SHP77 treated with DMSO at 0.1 percent for 48 hours (cell line): Measurements from ENCODE around the gene RAB10.
"Not testable (repeated sequence)": the region's sequence is repeated elsewhere in the genome, so short reads cannot be mapped to it uniquely, and the experiment has no call there.

Source experiments
- DNase-seq: peaks from one replicate; lab custom pipeline; 2025; lab: John Stamatoyannopoulos, UW

The RAB10 gene

DNA sequence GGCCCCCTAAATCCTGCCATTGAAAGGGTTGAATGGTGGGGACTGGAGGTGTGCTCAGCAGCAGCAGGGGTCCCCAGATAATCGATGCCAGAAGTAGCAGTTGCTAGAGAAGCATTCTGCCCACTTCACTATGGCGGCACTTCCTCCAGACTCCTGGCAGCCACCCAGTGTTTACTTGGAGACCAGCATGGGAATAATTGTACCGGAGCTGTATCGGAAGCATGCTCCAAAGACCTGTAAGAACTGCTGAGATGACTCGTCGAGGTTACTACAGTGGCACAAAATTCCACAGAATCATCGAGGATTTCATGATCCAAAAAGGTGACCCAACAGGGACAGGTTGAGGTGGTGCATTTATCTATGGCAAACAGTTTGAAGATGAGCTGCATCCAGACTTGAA lies 128.0 kb downstream of the RAB10 start:
- DNase-seq, result no peak

DNA sequence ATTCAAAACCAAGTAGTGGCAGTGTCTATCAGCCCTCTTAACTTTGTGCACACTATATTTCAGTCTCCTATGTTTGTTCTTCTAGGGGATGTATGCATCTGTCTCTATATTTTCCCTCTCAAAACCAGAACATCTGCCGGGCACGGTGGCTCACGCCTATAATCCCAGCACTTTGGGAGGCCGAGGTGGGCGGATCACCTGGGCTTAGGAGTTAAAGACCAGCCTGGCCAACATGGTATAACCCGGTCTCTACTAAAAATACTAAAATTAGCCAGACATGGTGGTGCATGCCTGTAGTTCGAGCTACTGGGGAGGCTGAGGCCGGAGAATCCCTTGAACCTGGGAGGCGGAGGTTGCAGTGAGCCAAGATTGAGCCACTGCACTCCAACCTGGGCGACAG lies 129.1 kb downstream of the RAB10 start:
- DNase-seq, result no peak

DNA sequence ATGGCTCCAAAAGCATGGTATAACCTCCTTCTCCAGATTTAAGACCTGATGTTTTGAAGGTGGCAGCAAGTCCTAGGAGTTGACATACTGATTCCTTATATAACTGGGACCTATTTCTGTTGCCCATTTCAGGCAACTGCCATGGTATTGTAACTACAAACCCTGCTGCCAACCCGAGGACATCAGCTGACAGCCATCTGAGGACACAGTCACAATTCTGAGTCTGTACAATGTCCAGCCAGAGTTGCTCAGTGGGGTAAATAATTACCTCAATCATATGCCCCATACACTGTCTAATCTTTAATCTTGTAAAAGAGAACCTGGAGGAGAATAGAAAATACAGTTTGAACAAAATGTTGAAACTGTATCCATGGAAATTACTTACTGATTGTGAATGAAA lies 130.3 kb downstream of the RAB10 start:
- no peak for DNase-seq

DNA sequence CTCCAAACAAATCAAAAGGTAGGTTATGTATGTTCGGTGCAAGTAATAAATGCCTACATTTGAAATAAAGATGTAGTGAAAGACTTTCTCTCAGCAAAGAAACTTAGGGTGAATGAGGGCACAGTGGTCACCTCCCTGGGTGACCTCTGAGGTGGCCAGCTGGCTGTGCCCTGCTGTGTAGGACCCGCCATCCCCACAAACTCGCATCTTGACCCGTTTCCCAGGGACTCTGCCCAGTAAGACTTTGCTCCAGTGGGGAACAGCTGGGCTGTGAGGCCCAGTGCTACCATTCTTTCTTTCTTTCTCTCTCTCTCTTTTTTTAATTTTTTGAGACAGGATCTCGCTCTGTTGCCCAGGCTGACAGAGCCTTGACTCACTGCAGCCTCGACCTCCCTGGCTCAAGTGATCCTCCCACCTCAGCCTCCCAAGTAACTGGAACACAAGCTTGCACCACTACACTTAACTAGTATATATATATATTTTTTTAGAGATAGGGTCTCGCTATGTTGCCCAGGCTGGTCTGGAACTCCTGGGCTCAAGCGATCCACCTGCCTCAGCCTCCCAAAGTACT lies 130.8 kb downstream of the RAB10 start:
- no peak for DNase-seq

DNA sequence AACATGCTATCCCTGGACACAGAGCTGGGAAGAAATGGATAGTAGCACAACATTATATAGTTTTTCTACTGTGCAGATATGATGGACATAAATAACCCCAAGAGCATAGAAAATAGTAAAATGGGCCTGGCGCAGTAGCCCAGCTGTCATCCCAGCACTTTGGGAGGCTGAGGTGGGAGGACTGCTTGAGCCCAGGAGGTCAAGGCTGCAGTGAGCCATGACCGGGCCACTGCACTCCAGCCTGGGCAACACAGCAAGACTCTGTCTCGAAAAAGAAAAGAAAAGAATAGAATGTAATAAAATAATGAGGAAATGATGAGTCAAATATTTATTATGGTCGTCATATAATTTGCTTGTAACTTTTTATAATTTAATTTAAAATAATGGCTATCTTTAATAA lies 131.5 kb downstream of the RAB10 start:
- no peak for DNase-seq

DNA sequence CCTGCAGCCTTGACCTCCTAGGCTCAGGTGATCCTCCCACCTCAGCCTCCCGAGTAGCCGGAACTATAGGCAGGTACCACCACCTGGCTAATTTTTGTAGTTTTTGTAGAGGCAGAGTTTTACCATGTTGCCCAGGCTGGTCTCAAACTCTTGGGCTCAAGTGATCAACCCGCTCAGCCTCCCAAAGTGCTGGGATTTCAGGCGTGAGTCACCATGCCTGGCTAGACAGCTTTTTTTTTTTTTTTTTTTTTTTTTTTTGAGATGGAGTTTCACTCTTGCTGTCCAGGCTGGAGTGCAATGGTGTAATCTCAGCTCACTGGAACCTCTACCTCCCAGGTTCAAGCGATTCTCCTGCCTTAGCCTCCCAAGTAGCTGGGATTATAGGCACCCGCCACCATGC lies 132.7 kb downstream of the RAB10 start:
- not testable (repeated sequence) for DNase-seq

DNA sequence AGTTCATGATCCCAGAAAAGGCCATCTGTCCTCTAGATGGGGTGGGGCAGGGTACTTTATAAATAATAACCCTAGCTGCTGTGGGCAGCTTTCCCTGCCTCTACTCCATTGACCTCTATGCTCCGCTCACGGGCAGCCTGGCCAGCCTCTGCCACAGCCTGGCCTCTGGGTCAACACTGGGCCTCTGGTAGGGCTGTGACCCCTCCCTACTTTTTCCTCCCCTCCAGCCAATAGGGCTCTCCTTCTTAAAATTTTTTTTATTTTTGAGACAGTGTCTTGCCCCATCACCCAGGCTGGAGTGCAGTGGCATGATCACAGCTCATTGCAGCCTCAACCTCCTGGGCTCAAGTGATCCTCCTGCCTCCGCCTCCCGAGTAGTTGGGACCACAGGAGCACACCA lies 134.9 kb downstream of the RAB10 start:
- no peak for DNase-seq

DNA sequence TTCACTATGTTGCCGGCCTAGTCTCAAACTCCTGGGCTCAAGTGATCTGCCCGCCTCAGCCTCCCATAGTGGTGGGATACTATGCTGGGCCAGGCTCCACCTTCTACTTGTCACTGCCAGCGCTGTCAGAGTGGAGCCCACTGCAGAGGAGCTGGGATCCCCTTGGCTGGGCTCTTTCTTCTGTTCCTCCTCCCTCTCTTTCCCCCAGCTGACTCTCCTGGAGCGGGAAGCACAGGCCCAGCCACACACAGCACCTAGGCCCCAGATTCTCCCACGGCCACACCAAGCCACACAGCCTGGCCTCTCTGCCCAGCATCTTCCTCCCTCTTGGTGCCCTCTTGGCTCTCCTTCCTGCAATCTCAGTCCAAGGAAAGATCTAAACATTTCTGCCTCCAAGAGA lies 135.3 kb downstream of the RAB10 start:
- DNase-seq, result no peak

DNA sequence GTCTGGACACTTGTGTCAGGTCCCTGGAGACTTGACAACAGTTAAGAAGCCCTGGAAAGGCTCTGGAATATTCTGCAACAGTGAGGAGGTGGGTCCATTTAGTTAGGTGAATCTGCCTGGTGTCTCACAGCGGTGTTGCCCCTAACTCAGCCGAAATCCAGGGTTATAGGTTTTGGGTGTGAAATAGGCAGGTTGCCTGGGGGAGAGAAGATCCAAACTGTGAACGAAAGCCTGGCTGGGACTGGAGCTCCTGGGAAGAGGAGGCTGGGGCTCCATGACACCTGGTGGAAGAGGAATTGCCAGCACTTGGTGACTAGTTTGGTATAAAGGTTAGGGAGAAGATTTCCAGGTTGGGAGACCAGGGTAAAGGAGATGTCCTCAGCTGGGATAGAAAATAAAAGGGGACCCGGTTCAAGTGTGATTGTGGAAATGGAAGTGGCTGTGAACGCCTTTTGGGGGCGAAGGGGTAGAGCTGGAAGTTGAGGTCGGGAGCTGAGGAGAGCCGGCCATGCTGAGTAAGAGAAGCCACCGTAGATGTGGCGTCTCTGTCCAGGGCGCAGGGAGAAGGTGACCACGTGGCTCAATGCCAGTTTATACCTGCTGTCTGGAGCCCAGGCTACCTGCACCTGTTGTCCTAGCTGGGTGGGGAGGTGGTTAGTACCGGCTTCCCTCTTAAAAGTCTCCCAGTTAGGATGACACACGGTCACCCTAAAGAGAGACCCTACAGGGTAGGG lies 136.0 kb downstream of the RAB10 start:
- DNase-seq, result no peak

DNA sequence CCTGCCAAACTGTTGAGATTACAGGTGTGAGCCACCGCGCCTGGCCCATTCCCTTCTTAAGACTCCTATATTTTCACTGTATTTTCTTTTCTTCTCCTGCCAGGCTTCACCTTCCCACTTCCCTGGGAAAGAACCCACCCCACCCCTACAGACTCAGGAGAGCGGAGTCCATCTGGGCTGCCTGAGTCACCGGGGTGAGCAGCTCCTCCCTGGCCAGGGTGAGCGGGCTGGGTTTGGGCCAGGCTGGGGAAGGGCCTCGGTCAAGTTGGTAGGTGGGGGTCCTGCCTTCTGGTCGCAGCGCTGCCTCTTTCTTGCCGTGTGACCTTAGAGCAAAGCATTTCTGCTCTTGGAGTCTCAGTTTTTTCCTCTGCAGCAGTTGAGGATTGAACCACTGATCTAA lies 136.9 kb downstream of the RAB10 start:
- DNase-seq, result no peak

DNA sequence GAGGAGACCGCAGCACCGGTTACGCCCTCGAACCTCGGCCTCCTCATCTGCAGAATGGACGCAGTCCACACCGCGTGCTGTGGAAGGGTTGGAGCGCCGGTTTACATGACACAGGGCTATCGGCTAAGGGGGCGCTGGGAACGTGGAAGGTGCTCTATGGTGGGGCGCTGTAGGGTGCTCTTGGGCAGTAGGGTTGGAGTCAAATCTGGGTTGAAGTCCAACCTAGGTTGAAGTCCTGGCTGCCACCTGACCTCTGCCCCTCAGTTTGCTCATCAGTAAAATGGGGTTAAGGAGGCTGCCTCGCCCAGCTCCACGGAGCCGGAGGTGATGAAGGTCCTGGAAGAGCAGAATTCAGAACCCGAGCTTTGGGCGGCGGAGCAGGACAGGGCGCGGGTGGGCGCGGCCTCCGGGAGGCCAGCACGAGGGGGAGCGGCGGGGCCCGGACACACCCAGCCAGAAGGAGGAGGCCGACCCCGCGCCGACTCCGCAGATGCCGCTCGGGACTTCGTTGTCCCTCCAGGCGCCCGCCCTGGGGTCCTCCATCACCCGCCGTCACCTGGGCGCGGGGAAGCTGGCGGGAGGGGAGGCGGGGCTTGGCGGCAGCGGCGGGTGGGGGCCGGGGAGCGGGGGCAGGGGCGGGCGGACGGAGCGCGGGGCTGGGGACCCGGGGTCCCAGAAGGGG lies 138.4 kb downstream of the RAB10 start:
- DNase-seq, result no peak

DNA sequence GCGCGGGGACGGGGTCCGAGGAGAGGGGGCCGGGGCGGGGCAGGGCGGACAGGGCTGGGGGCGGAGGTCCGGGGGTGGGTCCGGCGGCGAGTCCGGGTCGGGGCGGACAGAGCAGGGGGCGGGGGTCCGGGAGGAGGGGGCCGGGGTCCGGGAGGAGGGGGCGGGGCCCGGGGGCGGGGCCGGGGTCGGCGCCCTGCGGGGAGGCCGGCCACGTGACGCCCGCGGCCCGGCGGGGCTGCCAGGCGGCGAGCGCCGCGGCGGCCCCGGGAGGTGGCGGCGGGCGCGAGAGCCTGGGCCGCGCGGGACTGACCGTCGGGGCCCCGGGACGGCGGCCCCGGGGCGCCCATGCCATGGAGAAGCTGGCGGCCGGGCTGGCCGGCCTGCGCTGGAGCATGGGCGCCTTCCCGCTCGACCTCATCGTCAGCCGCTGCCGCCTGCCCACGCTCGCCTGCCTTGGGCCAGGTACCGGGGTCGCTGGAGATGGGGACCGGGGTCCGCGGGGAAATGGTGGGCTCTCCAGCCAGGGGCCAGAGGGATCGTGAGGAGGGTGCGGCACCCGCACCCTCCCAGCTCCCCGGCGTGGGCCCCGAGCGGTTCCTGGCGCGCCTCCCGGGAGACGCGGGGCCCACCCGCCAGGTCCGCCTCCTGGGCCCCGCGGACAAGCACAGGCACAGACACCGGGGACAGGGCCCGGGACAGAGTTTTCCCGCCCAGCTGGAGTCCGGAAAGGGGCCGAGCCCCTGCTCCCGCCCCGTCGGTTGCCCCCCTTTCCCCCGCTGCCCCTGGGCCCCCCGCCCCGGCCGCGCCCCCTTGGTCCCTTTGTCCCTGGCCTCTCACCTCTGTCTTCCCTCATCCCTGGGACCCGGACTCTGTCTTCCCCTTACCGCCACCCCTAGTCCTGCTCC lies 139.2 kb downstream of the RAB10 start, which contains the start of gene GAREM2:
Gene GAREM2, plus strand, starts transcription at position 218 of the 905 bp plus-strand sequence. Its CDS starts 133 bp downstream, at position 351.
- no peak for DNase-seq

DNA sequence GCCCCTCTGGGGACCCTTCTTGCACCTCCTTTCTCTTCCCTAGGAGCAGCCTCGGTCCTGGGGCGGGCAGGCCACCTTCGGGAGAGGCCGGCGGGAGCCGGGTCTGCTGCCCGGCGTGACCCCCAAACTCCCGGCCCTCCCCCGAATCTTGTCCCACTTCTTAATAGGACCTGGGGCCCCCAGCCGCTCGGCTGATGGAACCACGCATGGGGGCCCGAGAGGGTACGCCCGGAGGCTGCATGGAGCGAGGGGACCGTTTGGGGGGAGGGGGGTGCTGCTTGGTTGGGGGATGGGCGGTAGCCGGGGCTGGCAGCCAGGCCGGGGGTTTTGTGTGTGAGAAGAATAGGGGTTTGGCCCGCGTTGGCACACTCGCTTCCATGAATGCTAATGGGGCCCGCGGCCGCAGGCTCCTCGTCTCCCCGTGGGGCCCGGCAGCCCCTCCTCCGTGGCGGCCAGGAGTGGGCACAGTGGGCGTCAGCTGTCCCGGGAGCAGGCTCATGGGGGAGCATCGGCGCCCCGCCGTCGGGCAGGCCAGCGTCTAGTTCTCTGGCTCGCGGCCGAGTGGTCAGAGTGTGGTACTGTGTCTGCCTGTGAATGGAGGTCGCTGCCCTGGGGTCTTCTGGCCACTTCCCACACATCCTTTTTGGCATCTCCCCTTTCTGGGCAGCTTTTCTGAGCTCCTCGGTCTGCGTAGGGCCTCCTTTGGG lies 140.0 kb downstream of the RAB10 start:
- no peak for DNase-seq

DNA sequence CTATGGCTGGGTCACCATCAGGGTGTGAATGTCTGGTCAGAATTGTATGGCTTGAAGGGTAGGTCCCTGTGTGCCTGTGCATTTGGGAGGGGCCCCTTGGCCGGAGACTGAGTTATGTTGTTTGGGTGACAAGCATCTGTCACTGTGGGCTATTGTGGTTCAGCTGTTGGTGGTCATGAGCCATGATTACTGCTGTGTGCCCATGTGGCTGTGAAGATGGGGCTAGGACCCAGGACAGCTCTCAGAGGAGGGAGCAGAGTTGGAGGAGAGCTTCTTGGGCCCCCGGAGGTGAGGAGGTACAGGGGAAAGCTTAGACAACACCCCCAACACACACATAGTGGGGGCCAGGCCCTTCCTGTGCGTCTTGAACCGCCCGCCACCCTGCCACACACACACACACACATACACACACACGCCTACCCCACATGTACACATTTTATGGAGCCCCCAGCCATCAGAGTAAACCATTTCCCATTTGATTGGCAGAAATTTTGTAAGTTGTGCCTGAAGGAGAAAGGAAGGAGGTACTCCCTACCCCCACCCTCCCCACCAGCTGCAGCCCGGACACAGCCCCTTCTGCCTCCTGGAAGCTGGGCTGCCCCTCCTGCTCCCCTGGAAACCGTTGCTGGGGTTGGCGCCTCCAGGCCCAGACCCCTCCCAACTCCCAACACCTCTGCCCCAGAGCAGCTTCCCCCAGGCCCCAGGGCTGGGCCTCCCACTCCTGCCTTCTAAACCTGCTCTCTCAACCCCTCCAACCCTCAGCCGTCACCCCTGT lies 141.0 kb downstream of the RAB10 start:
- no peak for DNase-seq

DNA sequence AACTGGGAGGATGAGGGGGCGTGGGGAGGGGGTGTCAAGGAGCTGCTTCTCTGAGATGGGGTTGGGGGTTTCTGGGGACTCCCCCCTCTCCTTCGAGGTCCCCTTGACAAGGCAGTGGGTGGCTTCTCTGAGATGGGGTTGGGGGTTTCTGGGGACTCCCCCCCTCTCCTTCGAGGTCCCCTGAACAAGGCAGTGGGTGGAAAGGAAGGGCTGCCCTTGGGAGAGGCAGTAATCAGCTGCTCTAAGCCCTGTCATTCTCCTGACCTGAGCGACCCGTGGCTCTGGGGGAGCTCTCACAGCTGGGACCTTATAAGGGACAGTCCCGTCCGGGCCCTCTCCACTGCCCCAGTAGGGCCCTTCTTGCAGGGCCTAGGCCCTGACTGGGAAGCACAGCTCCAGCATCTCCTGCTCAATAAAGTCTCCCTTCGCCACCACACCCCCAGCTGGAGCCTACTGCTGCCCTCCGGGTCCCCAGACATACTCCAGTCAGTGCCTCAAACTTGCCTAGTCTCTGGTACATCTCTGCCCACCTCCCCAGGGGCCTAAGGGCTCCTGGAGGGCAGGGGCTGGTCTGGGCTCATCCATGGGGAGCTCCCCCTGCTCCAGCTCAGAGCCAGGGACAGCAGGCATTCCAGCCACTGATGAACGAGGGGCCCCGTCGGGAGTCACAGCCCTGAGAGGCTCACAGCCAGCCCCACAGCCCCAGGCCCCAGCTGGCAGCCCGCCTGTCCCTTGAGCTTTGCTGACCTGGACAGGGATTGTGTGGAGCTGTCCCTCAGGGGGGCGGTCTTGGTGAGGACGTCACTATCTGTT lies 141.8 kb downstream of the RAB10 start:
- DNase-seq, result no peak

DNA sequence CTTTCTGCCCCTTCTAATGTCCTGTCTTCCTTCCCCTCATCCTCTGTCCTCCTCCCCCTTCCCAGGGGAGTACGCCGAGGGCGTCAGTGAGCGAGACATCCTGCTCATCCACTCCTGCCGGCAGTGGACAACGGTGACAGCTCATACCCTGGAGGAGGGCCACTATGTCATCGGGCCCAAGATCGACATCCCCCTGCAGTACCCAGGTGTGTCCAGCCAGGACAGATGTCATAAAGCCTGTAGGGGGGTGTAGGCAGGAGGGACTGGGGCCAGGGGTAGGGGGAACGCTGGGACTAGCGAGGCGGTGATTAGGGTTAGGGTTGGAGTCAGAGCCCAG lies 142.4 kb downstream of the RAB10 start:
- DNase-seq, result no peak

DNA sequence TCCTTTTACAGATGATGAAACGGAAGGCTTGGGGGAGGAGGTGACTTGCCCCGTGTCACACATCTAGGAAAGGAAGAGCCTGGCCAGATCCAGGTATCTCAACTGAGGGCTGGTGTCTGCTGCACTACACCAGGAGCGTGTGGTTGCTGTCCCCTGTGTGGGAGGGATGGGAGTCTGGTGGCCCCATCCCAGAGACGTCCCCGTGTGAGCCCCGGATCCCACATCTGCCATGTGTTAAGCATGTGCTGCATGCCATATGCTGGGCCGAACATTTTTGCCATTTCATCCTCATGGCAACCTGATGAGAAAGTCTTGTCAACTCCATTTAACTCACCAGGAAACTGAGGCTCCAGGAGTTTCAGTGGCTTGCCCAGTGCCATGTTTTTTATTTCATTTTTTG lies 143.2 kb downstream of the RAB10 start:
- DNase-seq, result no peak

DNA sequence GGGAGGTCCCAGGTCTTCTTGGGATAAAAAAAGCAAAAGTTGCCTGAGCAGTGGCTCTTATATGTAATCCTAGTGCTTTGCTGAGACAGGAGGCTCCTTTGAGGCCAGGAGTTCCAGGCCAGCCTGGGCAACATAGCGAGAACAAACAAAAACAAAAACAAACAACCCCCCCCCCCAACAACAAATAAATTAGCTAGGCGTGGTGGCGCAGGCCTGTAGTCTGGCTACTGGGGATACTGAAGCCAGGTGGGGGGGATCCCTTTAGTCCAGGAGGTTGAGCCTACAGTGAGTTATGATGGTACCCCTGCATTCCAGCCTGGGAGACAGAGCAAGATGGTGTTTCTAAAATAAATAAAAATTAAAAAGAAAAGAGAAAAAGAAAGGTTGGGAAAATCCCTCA lies 144.4 kb downstream of the RAB10 start:
- no peak for DNase-seq

DNA sequence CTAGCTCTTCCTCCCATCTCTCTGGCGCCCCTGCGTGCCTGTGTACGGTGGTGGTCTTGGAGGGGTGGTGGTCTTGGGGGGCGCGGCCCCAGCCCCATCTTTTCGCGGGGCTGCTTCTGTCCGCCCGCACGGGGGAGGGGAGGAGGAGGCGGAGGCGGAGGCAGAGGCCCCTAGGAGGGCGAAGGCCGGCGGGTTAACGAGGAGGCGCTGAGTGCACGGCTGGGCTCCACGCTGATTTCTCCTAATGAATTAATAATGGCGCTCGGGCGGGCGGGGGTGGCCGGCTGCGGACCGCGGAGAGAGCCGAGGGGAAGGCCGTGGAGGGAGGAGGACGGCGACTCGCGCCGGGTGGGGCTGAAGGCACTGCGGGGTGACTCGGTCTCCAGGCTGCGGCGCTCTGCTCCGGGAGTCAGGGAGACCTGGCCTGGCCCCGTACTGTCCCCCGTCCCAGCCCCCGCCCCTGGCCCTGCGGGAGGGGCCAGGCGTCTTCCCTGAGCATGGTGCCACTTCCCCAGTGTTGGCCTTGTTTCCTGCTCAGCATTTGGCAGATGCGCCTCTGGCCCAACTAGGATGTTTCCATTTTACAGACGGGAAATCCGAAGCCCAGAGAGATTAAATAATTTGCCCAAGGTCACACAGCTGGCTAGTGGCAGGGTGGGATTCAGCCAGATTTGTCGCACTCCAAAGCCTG lies 145.0 kb downstream of the RAB10 start:
- DNase-seq, result no peak
